ENCODE measurements around the gene CXCR5.
A peak's percentile ranks its signal among the peaks of the same experiment; 100 is the strongest.

CXCR5 gene

DNA sequence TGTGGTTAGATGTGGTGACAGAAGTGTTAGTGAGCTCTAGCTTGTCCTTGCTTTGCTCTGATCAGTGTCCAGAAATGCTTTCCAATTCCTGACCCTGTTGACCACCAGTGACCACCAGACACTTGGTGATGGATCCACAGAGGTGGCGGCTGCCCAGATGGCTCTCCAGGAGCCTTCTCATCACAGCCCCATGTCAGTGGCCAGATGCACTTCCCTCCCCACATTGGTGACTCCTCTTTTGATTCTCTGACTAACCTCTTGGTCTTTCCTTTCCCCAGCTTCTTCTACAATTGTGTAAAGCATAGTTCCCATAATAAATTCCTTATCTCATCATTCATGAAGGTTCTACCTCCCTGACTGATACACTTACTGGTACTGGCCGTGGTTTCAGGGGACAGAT is 40.1 kb upstream of the CXCR5 start:
- no peak for DNase-seq (ENCODE audit: low read depth)
- TF ChIP-seq CTCF (conservative IDR thresholded peaks at IDR 0.05; ENCODE audit: low read depth, low read length): no peak
- H3K4me3 ChIP-seq (ENCODE audit: low read depth, low read length): no peak overlapping the region

- no peak overlapping the region for H3K4me3 ChIP-seq (ENCODE audit: low read depth, low read length)
- DNase-seq (ENCODE audit: low read depth): peak; percentile 70
- TF ChIP-seq CTCF (conservative IDR thresholded peaks at IDR 0.05; ENCODE audit: low read depth, low read length): no peak
Observed at GRCh38 chr11:118845369-118845768, 38.3 kb upstream of the CXCR5 start.

GRCh38 chr11:118846181-118846935 is 37.3 kb upstream of the CXCR5 start:
- no peak for TF ChIP-seq CTCF (conservative IDR thresholded peaks at IDR 0.05; ENCODE audit: low read depth, low read length)
- no peak overlapping the region for H3K4me3 ChIP-seq (ENCODE audit: low read depth, low read length)
- DNase-seq (ENCODE audit: low read depth): no peak

DNA sequence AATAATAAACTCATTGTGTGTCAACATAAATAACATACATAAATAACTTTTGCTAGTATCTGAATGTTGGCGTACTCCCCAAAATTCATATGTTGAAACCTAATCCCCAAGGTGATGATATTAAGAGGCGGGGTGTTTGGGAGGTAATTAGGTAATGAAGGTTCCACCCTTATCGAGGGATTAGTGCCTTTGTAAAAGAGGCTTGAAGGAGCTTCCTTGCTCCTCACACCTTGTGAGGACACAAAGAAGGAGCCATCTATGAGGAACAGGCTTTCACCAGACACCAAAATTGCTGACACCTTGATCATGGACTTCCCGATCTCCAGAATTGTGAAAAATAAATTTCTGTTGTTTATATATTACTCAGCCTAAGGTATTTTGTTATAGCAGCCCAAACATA is 33.9 kb upstream of the CXCR5 start:
- no peak for TF ChIP-seq CTCF (conservative IDR thresholded peaks at IDR 0.05; ENCODE audit: low read depth, low read length)
- H3K4me3 ChIP-seq (ENCODE audit: low read depth, low read length): no peak overlapping the region
- DNase-seq (ENCODE audit: low read depth): no peak

DNA sequence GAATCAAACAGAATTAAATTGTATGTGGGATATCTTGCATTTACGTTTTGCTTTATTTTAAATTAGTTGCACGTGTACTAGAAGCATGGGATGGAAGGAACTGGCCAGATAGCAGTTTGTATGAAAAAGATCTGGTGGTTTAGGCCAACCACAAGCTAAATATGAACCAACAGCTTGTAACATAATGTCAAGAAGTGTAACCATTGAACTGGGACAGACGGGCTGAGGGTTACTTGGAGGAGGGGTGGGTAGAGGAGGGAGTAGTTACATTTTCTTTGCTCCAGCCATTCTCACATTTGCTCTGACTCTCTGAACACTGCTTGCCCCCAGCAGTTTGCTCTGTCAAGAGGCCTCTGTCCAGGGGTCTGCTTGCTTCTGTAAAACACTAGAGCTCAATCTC is 31.7 kb upstream of the CXCR5 start:
- TF ChIP-seq CTCF (conservative IDR thresholded peaks at IDR 0.05; ENCODE audit: low read depth, low read length): no peak
- no peak for DNase-seq (ENCODE audit: low read depth)
- no peak overlapping the region for H3K4me3 ChIP-seq (ENCODE audit: low read depth, low read length)

GRCh38 chr11:118853678-118854077 is 30.0 kb upstream of the CXCR5 start:
- no peak overlapping the region for H3K4me3 ChIP-seq (ENCODE audit: low read depth, low read length)
- DNase-seq (ENCODE audit: low read depth): no peak
- no peak for TF ChIP-seq CTCF (conservative IDR thresholded peaks at IDR 0.05; ENCODE audit: low read depth, low read length)

- no peak for DNase-seq (ENCODE audit: low read depth)
- H3K4me3 ChIP-seq (ENCODE audit: low read depth, low read length): no peak overlapping the region
- TF ChIP-seq CTCF (conservative IDR thresholded peaks at IDR 0.05; ENCODE audit: low read depth, low read length): no peak
Observed at GRCh38 chr11:118856314-118856713, 27.4 kb upstream of the CXCR5 start.
